Gastrocnemius medialis (tissue), 4 donors: Measurements from ENCODE around the gene PPP1R15B. TPM values are rescaled to one million over a fixed set of nuclear protein-coding genes. Genes with fewer than 3 reads are reported as not detected.
A peak's percentile ranks its signal among the peaks of the same experiment; 100 is the strongest.

Experiments used
- ATAC-seq, 2 donors: fragments of 150-250 bp; one replicate each; pipeline ENCODE4 v1.9.1; 2016
- DNase-seq, 2 donors: peaks; one replicate each; pipeline ENCODE4 v3.0.0-alpha.2; 2019
- H3K27ac ChIP-seq, 4 donors: fragments of 200-600 bp; sonication (generic); 1 replicate in 1 of 4; 2 replicates in 3 of 4; pipeline ENCODE4 v1.5.1; 2016 to 2018; ENCODE audit warnings: mild to moderate bottlenecking in 2 of 4, moderate library complexity in 1 of 4
- H3K27me3 ChIP-seq, 3 donors: fragments of 200-600 bp; sonication (generic) in 2 of 3; 1 replicate in 1 of 3; 2 replicates in 2 of 3; pipeline versions ENCODE4 v1.5.1 to v1.6.0; 2016 to 2019; ENCODE audit warnings: mild to moderate bottlenecking in 1 of 3, moderate library complexity in 1 of 3
- H3K36me3 ChIP-seq, 2 donors: fragments of 200-600 bp; sonication (generic) in 1 of 2; one replicate each; pipeline ENCODE4 v1.5.1; 2017 to 2018
- H3K4me1 ChIP-seq, 2 donors: fragments of 200-600 bp; sonication (generic) in 1 of 2; one replicate each; pipeline ENCODE4 v1.5.1; 2016 to 2017; ENCODE audit warnings: mild to moderate bottlenecking in 2 of 2
- H3K4me3 ChIP-seq, 4 donors: fragments of 200-600 bp; sonication (generic) in 3 of 4; 1 replicate in 1 of 4; 2 replicates in 3 of 4; pipeline ENCODE4 v1.5.1; 2016 to 2019; ENCODE audit warnings: mild to moderate bottlenecking in 2 of 4
- H3K9me3 ChIP-seq, 3 donors: fragments of 200-600 bp; sonication (generic) in 2 of 3; 1 replicate in 1 of 3; 2 replicates in 2 of 3; pipeline ENCODE4 v1.5.1; 2016 to 2019
- CTCF ChIP-seq, 5 experiments: fragments of 450-650 bp in 3 of 5; fragments of 200-600 bp in 2 of 5; sonication (generic) in 2 of 5; IDR thresholded peaks in 4 of 5; conservative IDR thresholded peaks in 1 of 5; 1 replicate in 4 of 5; 2 replicates in 1 of 5; pipeline ENCODE4 v1.5.1; 2016 to 2019; ENCODE audit warnings: antibody characterized with exemption in 5 of 5, mild to moderate bottlenecking in 3 of 5, moderate library complexity in 3 of 5
- POLR2A ChIP-seq, 2 donors: fragments of 450-650 bp; IDR thresholded peaks; one replicate each; pipeline ENCODE4 v1.6.1; 2017; ENCODE audit warnings: antibody characterized with exemption in 2 of 2, mild to moderate bottlenecking in 2 of 2, moderate library complexity in 2 of 2
- in situ Hi-C, 4 donors: fragments of 200-750 bp; cut with MboI; loops; one replicate each; pipeline versions ENCODE4 v1.15.0 to v1.8.0; 2017; ENCODE audit warnings: low sequenced_read_pairs in 4 of 4
- intact Hi-C: fragments of 100-400 bp; cut with DNase I; formaldehyde crosslinking; loops from one replicate; pipeline ENCODE4 v1.15.1; 2023; ENCODE audit warnings: low total_unique reads
- total RNA-seq, 4 donors: library from RNA; depleted of rRNA; stranded (reverse); fragments of >200 nt; gene quantifications; one replicate each; pipeline versions ENCODE4 v1.1.0 to v1.2.3, GENCODE V29; 2016

PPP1R15B gene
- total RNA-seq, 4 donors from 2014 or later: 23.8 to 33.0 (median 25.9) TPM

- ATAC-seq (no peak), DNase-seq (no peak)
- Histone ChIP-seq H3K36me3 (no peaks in the 10 kb centered on the region), H3K27ac (peak overlapping the region in 2 of 4 donors; percentile 3 to 100), H3K4me1 (peaks cover 7 to 14% of the 10 kb centered on the region in 2 donors), H3K4me3 (no peak overlapping the region), H3K9me3 (no peaks in the 10 kb centered on the region), H3K27me3 (no peaks in the 10 kb centered on the region)
- in situ Hi-C loops: no loop called here
- intact Hi-C loops: loop anchor here (5.0 kb wide), 2 partner anchors 1386 to 1451 kb away; partner anchors contain the start of gene PPFIA4
- no peak for TF ChIP-seq POLR2A (IDR thresholded peaks at IDR 0.05)
- TF ChIP-seq CTCF (IDR thresholded peaks at IDR 0.05 in 4 of 5, conservative IDR thresholded peaks at IDR 0.05 in 1 of 5): no peak
These were observed 1.5 kb upstream of the PPP1R15B start for GRCh38 chr1:204413170-204413535.

- no peak for TF ChIP-seq POLR2A (IDR thresholded peaks at IDR 0.05)
- no peak for TF ChIP-seq CTCF (IDR thresholded peaks at IDR 0.05 in 4 of 5, conservative IDR thresholded peaks at IDR 0.05 in 1 of 5)
- in situ Hi-C loops (no loop called here), intact Hi-C loops (loop anchor here (1.0 to 5.0 kb wide), 3 partner anchors 95 to 1449 kb away; partner anchors contain the start of gene PPFIA4)
- Histone ChIP-seq H3K36me3 (peaks cover 0 to under 1% of the 10 kb centered on the region in 2 donors), H3K4me3 (peak overlapping the region; percentile 96 to 100 (median 98)), H3K9me3 (no peaks in the 10 kb centered on the region), H3K4me1 (peaks cover 20 to 24% of the 10 kb centered on the region in 2 donors), H3K27me3 (no peaks in the 10 kb centered on the region), H3K27ac (peak overlapping the region; percentile 99 to 100 (median 100))
- peak; percentile 19 to 54 for DNase-seq
- ATAC-seq: peak; percentile 42 to 43
These were observed 748 bp downstream of the PPP1R15B start for GRCh38 chr1:204410688-204411450.

- Histone ChIP-seq H3K4me1 (peaks cover 28 to 32% of the 10 kb centered on the region in 2 donors), H3K27me3 (no peaks in the 10 kb centered on the region), H3K27ac (peak overlapping the region; percentile 99 to 100 (median 100)), H3K36me3 (peaks cover 0 to 9% of the 10 kb centered on the region in 2 donors), H3K4me3 (peak overlapping the region; percentile 96 to 100 (median 98)), H3K9me3 (no peaks in the 10 kb centered on the region)
- no peak for DNase-seq
- intact Hi-C loops (loop anchor here (5.0 kb wide), 2 partner anchors 1383 to 1448 kb away; partner anchors contain the start of gene PPFIA4), in situ Hi-C loops (no loop called here)
- TF ChIP-seq POLR2A (IDR thresholded peaks at IDR 0.05): no peak
- no peak for TF ChIP-seq CTCF (IDR thresholded peaks at IDR 0.05 in 4 of 5, conservative IDR thresholded peaks at IDR 0.05 in 1 of 5)
- ATAC-seq: no peak
These were observed 1.6 kb downstream of the PPP1R15B start for GRCh38 chr1:204409836-204410687.

GRCh38 chr1:204409123-204409522 lies 2.5 kb downstream of the PPP1R15B start:
- ATAC-seq: no peak
- in situ Hi-C loops: no loop called here

More at GRCh38 chr1:204409123-204409522, 2.5 kb downstream of the PPP1R15B start:
- Histone ChIP-seq H3K4me3 (peak overlapping the region; percentile 96 to 100 (median 98)), H3K27ac (peak overlapping the region; percentile 99 to 100 (median 100)), H3K27me3 (no peaks in the 10 kb centered on the region), H3K9me3 (no peaks in the 10 kb centered on the region), H3K36me3 (peaks cover 0 to 18% of the 10 kb centered on the region in 2 donors), H3K4me1 (peaks cover 32 to 33% of the 10 kb centered on the region in 2 donors)
- intact Hi-C loops: no loop called here
- TF ChIP-seq POLR2A (IDR thresholded peaks at IDR 0.05): no peak
- TF ChIP-seq CTCF (IDR thresholded peaks at IDR 0.05 in 4 of 5, conservative IDR thresholded peaks at IDR 0.05 in 1 of 5): no peak
- no peak for DNase-seq
